ENCODE data around the gene ITPR3. TPM values are rescaled to one million over a fixed set of nuclear protein-coding genes. Genes with fewer than 3 reads are reported as not detected.

Gene ITPR3
- total and polyA plus RNA-seq, 4 donors = 0.49 to 2.8 (median 0.71) TPM

GRCh38 chr6:33744895-33745546 is 123.9 kb downstream of the ITPR3 start:
- peaks cover 5 to 44% (median 39%) of the 10 kb centered on the region in 4 donors for H3K4me1 ChIP-seq (ENCODE audit: control insufficient read depth in 4 of 4, insufficient read depth in 4 of 4, low read length in 3 of 4)
- no peaks in the 10 kb centered on the region for H3K27me3 ChIP-seq (ENCODE audit: control insufficient read depth in 4 of 4, insufficient read depth in 4 of 4, low read length in 3 of 4)
- DNase-seq (ENCODE audit: low spot score) = no peak
- no peaks in the 10 kb centered on the region for H3K9me3 ChIP-seq (ENCODE audit: control insufficient read depth in 4 of 4, low read length in 3 of 4)
- 60% methylated on average over 13 of the region's 13 CpGs for WGBS
- no peak for TF ChIP-seq HNF4A (conservative IDR thresholded peaks at IDR 0.05)
- TF ChIP-seq GABPA (IDR thresholded peaks at IDR 0.05 in 1 of 2, conservative IDR thresholded peaks at IDR 0.05 in 1 of 2) = no peak
- no peak for TF ChIP-seq CTCF (IDR thresholded peaks at IDR 0.05; ENCODE audit: low read depth, low read length, missing input control)
- no peak for TF ChIP-seq JUND (IDR thresholded peaks at IDR 0.05)
- TF ChIP-seq ATF3 (IDR thresholded peaks at IDR 0.05) = no peak
- no peak for TF ChIP-seq RAD21 (IDR thresholded peaks at IDR 0.05)
- no peak for TF ChIP-seq FOXA1 (IDR thresholded peaks at IDR 0.05)
- no peak for TF ChIP-seq SP1 (IDR thresholded peaks at IDR 0.05)
- TF ChIP-seq REST (IDR thresholded peaks at IDR 0.05) = no peak
- TF ChIP-seq TAF1 (conservative IDR thresholded peaks at IDR 0.05) = no peak
- no peak for TF ChIP-seq ZBTB33 (IDR thresholded peaks at IDR 0.05)
- TF ChIP-seq FOXA2 (IDR thresholded peaks at IDR 0.05) = no peak
- no peak for TF ChIP-seq RXRA (IDR thresholded peaks at IDR 0.05)
- no peak for TF ChIP-seq MAX (IDR thresholded peaks at IDR 0.05)
- peak overlapping the region; percentile 37 to 44 for H3K9ac ChIP-seq (ENCODE audit: low read depth in 1 of 2, low read length in 2 of 2)
- peak overlapping the region; percentile 73 to 76 for H3K27ac ChIP-seq (ENCODE audit: low read depth in 1 of 2, low read length in 2 of 2)
- H3K36me3 ChIP-seq (ENCODE audit: control insufficient read depth in 4 of 4, insufficient read depth in 3 of 4, low read depth in 1 of 4, low read length in 3 of 4) = no peaks in the 10 kb centered on the region
- H3K4me3 ChIP-seq (ENCODE audit: low read depth in 1 of 3, low read length in 3 of 3) = peak overlapping the region in 1 of 3 donors; percentile 21

- H3K36me3 ChIP-seq (ENCODE audit: control insufficient read depth in 4 of 4, insufficient read depth in 3 of 4, low read depth in 1 of 4, low read length in 3 of 4) = no peaks in the 10 kb centered on the region
- H3K27ac ChIP-seq (ENCODE audit: low read depth in 1 of 2, low read length in 2 of 2) = peak overlapping the region; percentile 73 to 76
- H3K9ac ChIP-seq (ENCODE audit: low read depth in 1 of 2, low read length in 2 of 2) = peak overlapping the region; percentile 18 to 37
- TF ChIP-seq RAD21 (IDR thresholded peaks at IDR 0.05) (no peak), YY1 (IDR thresholded peaks at IDR 0.05) (no peak), JUND (IDR thresholded peaks at IDR 0.05) (no peak), TAF1 (conservative IDR thresholded peaks at IDR 0.05) (peak; percentile 32), SP1 (IDR thresholded peaks at IDR 0.05) (peak; percentile 25), HNF4G (IDR thresholded peaks at IDR 0.05) (no peak), HNF4A (conservative IDR thresholded peaks at IDR 0.05) (peak; percentile 23 to 56), RXRA (IDR thresholded peaks at IDR 0.05) (peak; percentile 9 to 55)
- no peaks in the 10 kb centered on the region for H3K9me3 ChIP-seq (ENCODE audit: control insufficient read depth in 4 of 4, low read length in 3 of 4)
- H3K4me3 ChIP-seq (ENCODE audit: low read depth in 1 of 3, low read length in 3 of 3) = peak overlapping the region in 2 of 3 donors; percentile 5 to 42
- no peaks in the 10 kb centered on the region for H3K27me3 ChIP-seq (ENCODE audit: control insufficient read depth in 4 of 4, insufficient read depth in 4 of 4, low read length in 3 of 4)
- 53% methylated on average over 7 of the region's 7 CpGs for WGBS
- no peak for DNase-seq (ENCODE audit: low spot score)
- peaks cover 2 to 44% (median 36%) of the 10 kb centered on the region in 4 donors for H3K4me1 ChIP-seq (ENCODE audit: control insufficient read depth in 4 of 4, insufficient read depth in 4 of 4, low read length in 3 of 4)
Measured at GRCh38 chr6:33745548-33745947, 124.4 kb downstream of the ITPR3 start.
